CD14-positive monocyte (primary cell): ENCODE results near the gene PTPRN2. TPM values are rescaled to one million over a fixed set of nuclear protein-coding genes. Genes with fewer than 3 reads are reported as not detected.

Source experiments
- DNase-seq, 3 donors: peaks; one replicate each; pipeline ENCODE4 v3.0.0-alpha.2; 2011 to 2022
- H2AFZ ChIP-seq: 2 replicates; pipeline ENCODE4 v1.6.0; 2012; ENCODE audit warnings: mild to moderate bottlenecking, low read depth, low read length, inconsistent platforms; ENCODE audit not compliant: insufficient read depth, poor library complexity, severe bottlenecking
- H3K27ac ChIP-seq, 2 donors: 1 replicate in 1 of 2; 2 replicates in 1 of 2; pipeline ENCODE4 v1.5.1; 2012 to 2013; ENCODE audit warnings: low read length in 2 of 2, control low read depth in 1 of 2, inconsistent platforms in 1 of 2, low read depth in 1 of 2, mild to moderate bottlenecking in 1 of 2
- H3K27me3 ChIP-seq, 2 donors: one replicate each; pipeline versions ENCODE4 v1.6.0 to v1.6.1; 2011 to 2013; ENCODE audit warnings: low read length in 2 of 2; ENCODE audit not compliant: control insufficient read depth in 2 of 2, insufficient read depth in 2 of 2
- H3K36me3 ChIP-seq, 2 donors: replicated peaks in 1 of 2; 1 replicate in 1 of 2; 2 replicates in 1 of 2; pipeline versions ENCODE4 v1.5.1 to v1.6.1; 2012 to 2013; ENCODE audit warnings: low read length in 2 of 2, control low read depth in 1 of 2, inconsistent platforms in 1 of 2, mild to moderate bottlenecking in 1 of 2; ENCODE audit not compliant: insufficient read depth in 2 of 2, control insufficient read depth in 1 of 2
- H3K4me1 ChIP-seq, 2 donors: 1 replicate in 1 of 2; 2 replicates in 1 of 2; pipeline versions ENCODE4 v1.5.1 to v1.6.1; 2012 to 2013; ENCODE audit warnings: low read length in 2 of 2, control low read depth in 1 of 2, inconsistent platforms in 1 of 2, mild to moderate bottlenecking in 1 of 2, moderate library complexity in 1 of 2; ENCODE audit not compliant: insufficient read depth in 2 of 2, control insufficient read depth in 1 of 2
- H3K4me2 ChIP-seq: replicated peaks from 2 replicates; pipeline ENCODE3; 2012; ENCODE audit warnings: low read length, moderate library complexity, mild to moderate bottlenecking; ENCODE audit not compliant: poor library complexity, severe bottlenecking; ENCODE audit errors: extremely low read depth
- H3K4me3 ChIP-seq, 3 experiments: fragments of 200-600 bp in 1 of 3; sonication (generic) in 1 of 3; replicated peaks in 1 of 3; 1 replicate in 2 of 3; 2 replicates in 1 of 3; pipeline ENCODE4 v1.5.1; 2011 to 2013; ENCODE audit warnings: low read length in 3 of 3, mild to moderate bottlenecking in 3 of 3, control low read depth in 2 of 3, low read depth in 2 of 3, inconsistent platforms in 1 of 3, moderate library complexity in 1 of 3
- H3K79me2 ChIP-seq: 2 replicates; pipeline ENCODE4 v1.6.0; 2012; ENCODE audit warnings: mild to moderate bottlenecking, control low read depth, inconsistent platforms, low read length, moderate library complexity; ENCODE audit not compliant: insufficient read depth
- H3K9ac ChIP-seq: 2 replicates; pipeline ENCODE4 v1.6.0; 2017; ENCODE audit warnings: low read length, mild to moderate bottlenecking; ENCODE audit not compliant: insufficient read depth, poor library complexity, severe bottlenecking
- H3K9me3 ChIP-seq, 2 donors: replicated peaks in 1 of 2; 1 replicate in 1 of 2; 2 replicates in 1 of 2; pipeline versions ENCODE4 v1.5.1 to v1.6.1; 2012 to 2013; ENCODE audit warnings: low read length in 2 of 2, control low read depth in 1 of 2; ENCODE audit not compliant: control insufficient read depth in 1 of 2, insufficient read depth in 1 of 2
- H4K20me1 ChIP-seq: 2 replicates; pipeline ENCODE4 v1.6.0; 2012; ENCODE audit warnings: mild to moderate bottlenecking, low read length, control low read depth, moderate library complexity; ENCODE audit not compliant: insufficient read depth
- H3K27ac Mint-ChIP-seq, 7 donors: one replicate each; pipeline ENCODE4 v1.8.0; 2020; ENCODE audit warnings: mild to moderate bottlenecking in 7 of 7, mixed read lengths in 7 of 7, moderate library complexity in 6 of 7, inconsistent platforms in 2 of 7
- H3K27me3 Mint-ChIP-seq, 3 donors: one replicate each; pipeline ENCODE4 v1.8.0; 2021 to 2022; ENCODE audit warnings: low read depth in 3 of 3, mild to moderate bottlenecking in 3 of 3, mixed read lengths in 3 of 3, moderate library complexity in 3 of 3, inconsistent platforms in 1 of 3
- H3K36me3 Mint-ChIP-seq, 2 donors: one replicate each; pipeline ENCODE4 v1.8.0; 2020; ENCODE audit warnings: mixed read lengths in 2 of 2, inconsistent platforms in 1 of 2, mild to moderate bottlenecking in 1 of 2
- H3K4me1 Mint-ChIP-seq: one replicate; pipeline ENCODE4 v1.8.0; 2020; ENCODE audit warnings: mild to moderate bottlenecking, mixed read lengths
- H3K4me3 Mint-ChIP-seq, 2 donors: one replicate each; pipeline ENCODE4 v1.8.0; 2020; ENCODE audit warnings: mild to moderate bottlenecking in 2 of 2, mixed read lengths in 2 of 2, moderate library complexity in 1 of 2
- H3K9me3 Mint-ChIP-seq, 7 donors: one replicate each; pipeline ENCODE4 v1.8.0; 2020 to 2022; ENCODE audit warnings: mixed read lengths in 7 of 7, mild to moderate bottlenecking in 6 of 7, moderate library complexity in 6 of 7, inconsistent platforms in 2 of 7
- CTCF ChIP-seq: fragments of 200-600 bp; IDR thresholded peaks from one replicate; pipeline ENCODE4 v1.8.0; 2022; ENCODE audit warnings: antibody characterized with exemption, mild to moderate bottlenecking
- WGBS: methylation state at CpG from one replicate; pipeline ENCODE4 v1.1.5; 2013; ENCODE audit warnings: missing lambda C conversion rate; ENCODE audit not compliant: insufficient coverage; 5-methylcytosine and 5-hydroxymethylcytosine counted together
- intact Hi-C, 2 donors: fragments of 100-400 bp; cut with micrococcal nuclease; formaldehyde crosslinking; loops; one replicate each; pipeline versions ENCODE4 v1.15.0 to v1.15.1; 2023
- polyA plus RNA-seq, 3 donors: library from polyadenylated mRNA; depleted of rRNA in 1 of 3; unstranded in 2 of 3; stranded (reverse) in 1 of 3; fragments of 300-500 nt in 2 of 3; fragments of >200 nt in 1 of 3; fragmentation: Illumina TruSeq in 2 of 3; gene quantifications; 1 replicate in 2 of 3; 2 replicates in 1 of 3; pipeline ENCODE4 v1.2.3, GENCODE V29; 2012 to 2021

PTPRN2 gene
- polyA plus RNA-seq, 3 donors = 0.25 to 1.4 (median 0.97) TPM

GRCh38 chr7:157602581-157602980 is 985.0 kb downstream of the PTPRN2 start:
- H3K27me3 Mint-ChIP-seq = peaks cover 2 to 4% (median 3%) of the 10 kb centered on the region in 3 donors
- no peak for TF ChIP-seq CTCF
- no peak overlapping the region for H3K4me3 Mint-ChIP-seq
- Histone ChIP-seq H3K9me3 (no peaks in the 10 kb centered on the region), H3K36me3 (no peaks in the 10 kb centered on the region), H3K4me1 (no peaks in the 10 kb centered on the region), H3K9ac (no peak overlapping the region), H3K27me3 (no peaks in the 10 kb centered on the region), H3K4me2 (no peak overlapping the region), H3K27ac (no peak overlapping the region), H2AFZ (no peak overlapping the region), H4K20me1 (no peaks in the 10 kb centered on the region), H3K79me2 (no peaks in the 10 kb centered on the region), H3K4me3 (no peak overlapping the region)
- 97% methylated on average over 12 of the region's 14 CpGs for WGBS
- intact Hi-C loops = no loop called here
- no peaks in the 10 kb centered on the region for H3K36me3 Mint-ChIP-seq
- H3K27ac Mint-ChIP-seq = no peak overlapping the region
- H3K9me3 Mint-ChIP-seq = peaks cover 0 to 2% (median 0%) of the 10 kb centered on the region in 7 donors
- H3K4me1 Mint-ChIP-seq = no peaks in the 10 kb centered on the region
- DNase-seq = no peak

DNA sequence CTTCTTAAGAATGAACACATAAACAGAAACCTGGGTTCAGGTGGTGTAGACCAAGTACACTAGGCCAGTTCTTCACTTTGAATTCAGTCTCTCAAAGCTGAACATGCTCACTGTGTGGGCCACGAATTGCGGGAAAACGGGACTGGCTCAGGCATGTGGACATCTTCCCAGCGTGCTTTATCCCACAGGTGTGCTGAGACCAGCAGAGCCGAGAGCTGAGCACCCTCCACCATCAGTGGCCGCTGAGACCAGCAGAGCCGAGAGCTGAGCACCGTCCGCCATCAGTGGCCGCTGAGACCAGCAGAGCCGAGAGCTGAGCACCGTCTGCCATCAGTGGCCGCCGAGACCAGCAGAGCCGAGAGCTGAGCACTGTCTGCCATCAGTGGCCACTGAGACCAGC is 985.5 kb downstream of the PTPRN2 start:
- Mint-ChIP-seq H3K27ac (no peak overlapping the region), H3K4me3 (no peak overlapping the region), H3K36me3 (no peaks in the 10 kb centered on the region), H3K4me1 (no peaks in the 10 kb centered on the region), H3K9me3 (peaks cover 0 to 2% (median 0%) of the 10 kb centered on the region in 7 donors), H3K27me3 (peaks cover 2 to 4% (median 3%) of the 10 kb centered on the region in 3 donors)
- no peaks in the 10 kb centered on the region for H3K4me1 ChIP-seq
- H3K4me3 ChIP-seq = no peak overlapping the region
- no peaks in the 10 kb centered on the region for H3K9me3 ChIP-seq
- H2AFZ ChIP-seq = no peak overlapping the region
- TF ChIP-seq CTCF = no peak
- DNase-seq = no peak
- H3K27ac ChIP-seq = no peak overlapping the region
- H3K36me3 ChIP-seq = no peaks in the 10 kb centered on the region
- no peaks in the 10 kb centered on the region for H3K27me3 ChIP-seq
- H3K4me2 ChIP-seq = no peak overlapping the region
- intact Hi-C loops = no loop called here
- WGBS = 97% methylated on average over 15 of the region's 15 CpGs
- no peaks in the 10 kb centered on the region for H3K79me2 ChIP-seq
- H4K20me1 ChIP-seq = no peaks in the 10 kb centered on the region
- H3K9ac ChIP-seq = no peak overlapping the region
